H9 (cell line): ENCODE data around the gene VDR. TPM values are rescaled to one million over a fixed set of nuclear protein-coding genes. Genes with fewer than 3 reads are reported as not detected.

ENCODE experiments used
- DNase-seq: peaks from one replicate; pipeline ENCODE4 v3.0.0-alpha.2; 2017
- H2AFZ ChIP-seq: one replicate; pipeline ENCODE4 v1.6.1; 2013; ENCODE audit warnings: mild to moderate bottlenecking, low read length, control low read depth, moderate library complexity
- H2AK5ac ChIP-seq: 2 replicates; pipeline ENCODE4 v1.6.1; 2013; ENCODE audit warnings: low read length, control low read depth, mixed read lengths; ENCODE audit not compliant: insufficient read length
- H2BK120ac ChIP-seq: one replicate; pipeline ENCODE4 v1.6.1; 2013; ENCODE audit warnings: low read depth, mild to moderate bottlenecking, low read length, control low read depth, inconsistent platforms; ENCODE audit not compliant: poor library complexity, severe bottlenecking
- H2BK12ac ChIP-seq: 2 replicates; pipeline ENCODE4 v1.6.1; 2013; ENCODE audit warnings: low read length, control low read depth, mixed read lengths, low read depth; ENCODE audit not compliant: insufficient read length
- H2BK15ac ChIP-seq: 2 replicates; pipeline ENCODE4 v1.6.1; 2013; ENCODE audit warnings: low read depth, low read length, control low read depth
- H2BK20ac ChIP-seq: one replicate; pipeline ENCODE4 v1.6.1; 2013; ENCODE audit warnings: low read depth, mild to moderate bottlenecking, low read length, control low read depth, inconsistent platforms; ENCODE audit not compliant: poor library complexity, severe bottlenecking
- H2BK5ac ChIP-seq: 2 replicates; pipeline ENCODE4 v1.6.1; 2013; ENCODE audit warnings: low read length, control low read depth, mixed read lengths; ENCODE audit not compliant: insufficient read length
- H3K14ac ChIP-seq: 2 replicates; pipeline ENCODE4 v1.6.1; 2013; ENCODE audit warnings: low read length, control low read depth; ENCODE audit not compliant: insufficient read depth
- H3K18ac ChIP-seq: 2 replicates; pipeline ENCODE4 v1.6.1; 2013; ENCODE audit warnings: low read depth, mild to moderate bottlenecking, mixed read lengths, low read length, control low read depth; ENCODE audit not compliant: insufficient read length
- H3K23ac ChIP-seq: 2 replicates; pipeline ENCODE4 v1.6.1; 2013; ENCODE audit warnings: low read length, control low read depth, mixed read lengths, low read depth; ENCODE audit not compliant: insufficient read length
- H3K23me2 ChIP-seq: 2 replicates; pipeline ENCODE4 v1.6.1; 2013; ENCODE audit warnings: low read depth, mild to moderate bottlenecking, mixed read lengths, low read length, control low read depth; ENCODE audit not compliant: insufficient read length, poor library complexity, severe bottlenecking
- H3K27ac ChIP-seq: 2 replicates; pipeline ENCODE4 v1.5.1; 2013; ENCODE audit warnings: low read length, control low read depth, mixed read lengths, low read depth; ENCODE audit not compliant: insufficient read length
- H3K27me3 ChIP-seq: 2 replicates; pipeline ENCODE4 v1.6.1; 2013; ENCODE audit warnings: low read length, control low read depth, inconsistent platforms; ENCODE audit not compliant: insufficient read depth
- H3K4ac ChIP-seq: 2 replicates; pipeline ENCODE4 v1.6.1; 2013; ENCODE audit warnings: low read depth, mild to moderate bottlenecking, control low read depth, inconsistent platforms, low read length, moderate library complexity
- H3K4me1 ChIP-seq: 2 replicates; pipeline ENCODE4 v1.6.1; 2013; ENCODE audit warnings: low read length, control low read depth, inconsistent platforms; ENCODE audit not compliant: insufficient read depth
- H3K4me2 ChIP-seq: 2 replicates; pipeline ENCODE4 v1.6.1; 2013; ENCODE audit warnings: low read length, control low read depth, mixed read lengths; ENCODE audit not compliant: insufficient read length, insufficient read depth
- H3K56ac ChIP-seq: 2 replicates; pipeline ENCODE4 v1.6.1; 2013; ENCODE audit warnings: low read depth, mild to moderate bottlenecking, mixed read lengths, low read length, control low read depth; ENCODE audit not compliant: insufficient read length
- H3K79me1 ChIP-seq: 2 replicates; pipeline ENCODE4 v1.6.1; 2013; ENCODE audit warnings: low read depth, mild to moderate bottlenecking, moderate library complexity, low read length, control low read depth, inconsistent platforms; ENCODE audit not compliant: insufficient read depth, poor library complexity, severe bottlenecking
- H3K79me2 ChIP-seq: 2 replicates; pipeline ENCODE4 v1.6.1; 2013; ENCODE audit warnings: low read length, control low read depth, inconsistent platforms; ENCODE audit not compliant: insufficient read depth
- H3K9ac ChIP-seq: 2 replicates; pipeline ENCODE4 v1.6.1; 2013; ENCODE audit warnings: low read length, control low read depth, mixed read lengths; ENCODE audit not compliant: insufficient read length; ENCODE audit errors: extremely low read depth
- H3K9me3 ChIP-seq: one replicate; pipeline ENCODE4 v1.6.1; 2013; ENCODE audit warnings: low read depth, low read length, inconsistent platforms; ENCODE audit not compliant: control insufficient read depth
- H3T11ph ChIP-seq: one replicate; pipeline ENCODE4 v1.6.1; 2013; ENCODE audit warnings: mild to moderate bottlenecking, low read length, control low read depth, inconsistent platforms
- H4K20me1 ChIP-seq: one replicate; pipeline ENCODE4 v1.6.1; 2013; ENCODE audit not compliant: control insufficient read depth, insufficient read length, insufficient read depth
- H4K5ac ChIP-seq: 2 replicates; pipeline ENCODE4 v1.6.1; 2013; ENCODE audit warnings: low read depth, mild to moderate bottlenecking, mixed read lengths, low read length, control low read depth; ENCODE audit not compliant: insufficient read length
- H4K8ac ChIP-seq: replicated peaks from 2 replicates; pipeline ENCODE4 v1.6.1; 2013; ENCODE audit warnings: low read length, control low read depth, mixed read lengths, low read depth; ENCODE audit not compliant: insufficient read length
- H4K91ac ChIP-seq: 2 replicates; pipeline ENCODE4 v1.6.1; 2013; ENCODE audit warnings: low read depth, mild to moderate bottlenecking, moderate library complexity, mixed read lengths, low read length, control low read depth; ENCODE audit not compliant: insufficient read length
- H3K27ac Mint-ChIP-seq, 3 experiments: 2 replicates in 2 of 3; 3 replicates in 1 of 3; pipeline ENCODE4 v1.8.0; 2020 to 2021; ENCODE audit warnings: mixed read lengths in 3 of 3, mild to moderate bottlenecking in 1 of 3, moderate library complexity in 1 of 3
- H3K27me3 Mint-ChIP-seq: 2 replicates; pipeline ENCODE4 v1.8.0; 2021; ENCODE audit warnings: low read depth, mild to moderate bottlenecking, moderate library complexity, mixed read lengths
- H3K36me3 Mint-ChIP-seq, 3 experiments: 2 replicates in 2 of 3; 3 replicates in 1 of 3; pipeline ENCODE4 v1.8.0; 2020 to 2021; ENCODE audit warnings: low read depth in 3 of 3, mixed read lengths in 3 of 3; ENCODE audit not compliant: insufficient read depth in 1 of 3
- H3K4me1 Mint-ChIP-seq, 2 experiments: 2 replicates each; pipeline ENCODE4 v1.8.0; 2020; ENCODE audit warnings: mixed read lengths in 2 of 2
- H3K4me3 Mint-ChIP-seq, 2 experiments: 2 replicates in 1 of 2; 3 replicates in 1 of 2; pipeline ENCODE4 v1.8.0; 2020 to 2021; ENCODE audit warnings: mild to moderate bottlenecking in 2 of 2, mixed read lengths in 2 of 2, moderate library complexity in 1 of 2
- H3K9me3 Mint-ChIP-seq, 2 experiments: 2 replicates in 1 of 2; 3 replicates in 1 of 2; pipeline ENCODE4 v1.8.0; 2020; ENCODE audit warnings: mild to moderate bottlenecking in 2 of 2, mixed read lengths in 2 of 2, moderate library complexity in 1 of 2
- WGBS: extraction: QIAGEN DNeasy Blood & Tissue Kit; methylation state at CpG from one replicate; pipeline ENCODE4 v1.1.7; 2013; ENCODE audit warnings: missing lambda C conversion rate, low lambda C conversion rate, mixed read lengths; ENCODE audit not compliant: insufficient read length; ENCODE audit errors: extremely low coverage; 5-methylcytosine and 5-hydroxymethylcytosine counted together
- total RNA-seq: library from RNA; stranded (reverse); gene quantifications from 2 replicates; pipeline ENCODE4 v1.2.1, GENCODE V29; 2021
- TF ChIP-seq, protein P1 (sequence below): fragments of 200-600 bp; sonication (generic); conservative IDR thresholded peaks from 3 replicates; pipeline ENCODE4 v1.8.0; 2021; ENCODE audit warnings: antibody characterized with exemption, mild to moderate bottlenecking

Gene VDR
- total RNA-seq, 1 experiment from 2014 or later, result 0.61 TPM

- no peaks in the 10 kb centered on the region for H3K79me1 ChIP-seq
- H3K4ac ChIP-seq, result no peak overlapping the region
- H3K4me3 Mint-ChIP-seq, result peak overlapping the region; percentile 83 to 87
- no CpG with 5 or more reads among the region's 77 CpGs for WGBS
- H2AK5ac ChIP-seq, result no peak overlapping the region
- no peak overlapping the region for H4K8ac ChIP-seq
- H3T11ph ChIP-seq, result no peak overlapping the region
- TF ChIP-seq, protein P1, sequence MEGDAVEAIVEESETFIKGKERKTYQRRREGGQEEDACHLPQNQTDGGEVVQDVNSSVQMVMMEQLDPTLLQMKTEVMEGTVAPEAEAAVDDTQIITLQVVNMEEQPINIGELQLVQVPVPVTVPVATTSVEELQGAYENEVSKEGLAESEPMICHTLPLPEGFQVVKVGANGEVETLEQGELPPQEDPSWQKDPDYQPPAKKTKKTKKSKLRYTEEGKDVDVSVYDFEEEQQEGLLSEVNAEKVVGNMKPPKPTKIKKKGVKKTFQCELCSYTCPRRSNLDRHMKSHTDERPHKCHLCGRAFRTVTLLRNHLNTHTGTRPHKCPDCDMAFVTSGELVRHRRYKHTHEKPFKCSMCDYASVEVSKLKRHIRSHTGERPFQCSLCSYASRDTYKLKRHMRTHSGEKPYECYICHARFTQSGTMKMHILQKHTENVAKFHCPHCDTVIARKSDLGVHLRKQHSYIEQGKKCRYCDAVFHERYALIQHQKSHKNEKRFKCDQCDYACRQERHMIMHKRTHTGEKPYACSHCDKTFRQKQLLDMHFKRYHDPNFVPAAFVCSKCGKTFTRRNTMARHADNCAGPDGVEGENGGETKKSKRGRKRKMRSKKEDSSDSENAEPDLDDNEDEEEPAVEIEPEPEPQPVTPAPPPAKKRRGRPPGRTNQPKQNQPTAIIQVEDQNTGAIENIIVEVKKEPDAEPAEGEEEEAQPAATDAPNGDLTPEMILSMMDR, result peak; percentile 54; the same call in 2 of the 3 replicates
- no peaks in the 10 kb centered on the region for H3K9me3 ChIP-seq
- H2BK20ac ChIP-seq, result no peak overlapping the region
- no peak overlapping the region for H2AFZ ChIP-seq
- H4K91ac ChIP-seq, result no peak overlapping the region
- H3K27ac Mint-ChIP-seq, result peak overlapping the region in 1 of 3 experiments; percentile 85; a peak in 2 of 7 replicates
- H2BK120ac ChIP-seq, result no peak overlapping the region
- peak overlapping the region; percentile 27 for H3K14ac ChIP-seq
- H3K36me3 Mint-ChIP-seq, result peaks cover 0 to 9% (median 5%) of the 10 kb centered on the region in 3 experiments; a peak in 3 of 7 replicates
- no peak overlapping the region for H2BK5ac ChIP-seq
- H4K20me1 ChIP-seq, result no peaks in the 10 kb centered on the region
- H4K5ac ChIP-seq, result no peak overlapping the region
- H3K4me1 Mint-ChIP-seq, result peaks cover 52 to 54% of the 10 kb centered on the region in 2 experiments
- no peaks in the 10 kb centered on the region for H3K9me3 Mint-ChIP-seq
- H3K27me3 ChIP-seq, result no peaks in the 10 kb centered on the region
- H2BK12ac ChIP-seq, result no peak overlapping the region
- H3K23me2 ChIP-seq, result peaks cover 7% of the 10 kb centered on the region
- H3K4me1 ChIP-seq, result peaks cover 18% of the 10 kb centered on the region; the same call in 1 of the 2 replicates
- H2BK15ac ChIP-seq, result no peak overlapping the region
- peak; percentile 74 for DNase-seq
- H3K18ac ChIP-seq, result peak overlapping the region; percentile 51
- no peak overlapping the region for H3K27ac ChIP-seq
- peak overlapping the region; percentile 69 for H3K4me2 ChIP-seq
- H3K79me2 ChIP-seq, result peaks cover 23% of the 10 kb centered on the region; the same call in 1 of the 2 replicates
- peak overlapping the region; percentile 46 for H3K9ac ChIP-seq
- no peak overlapping the region for H3K23ac ChIP-seq
- H3K27me3 Mint-ChIP-seq, result peaks cover 12% of the 10 kb centered on the region
- no peak overlapping the region for H3K56ac ChIP-seq
Observed at GRCh38 chr12:47819138-47819895, 85.5 kb downstream of the VDR start.
